Vagina (tissue), 2 donors: ENCODE results near the gene LPIN3. TPM values are rescaled to one million over a fixed set of nuclear protein-coding genes. Genes with fewer than 3 reads are reported as not detected.

Experiments
- DNase-seq, 2 donors: peaks; one replicate each; pipeline ENCODE4 v3.0.0-alpha.2; 2017; ENCODE audit errors: extremely low spot score in 2 of 2
- H3K27ac ChIP-seq: fragments of 200-600 bp; sonication (generic); one replicate; pipeline ENCODE4 v1.5.1; 2019
- H3K27me3 ChIP-seq: fragments of 200-600 bp; sonication (generic); one replicate; pipeline ENCODE4 v1.5.1; 2019
- H3K36me3 ChIP-seq, 2 donors: fragments of 200-600 bp; sonication (generic); one replicate each; pipeline ENCODE4 v1.5.1; 2017 to 2019
- H3K4me1 ChIP-seq: fragments of 200-600 bp; sonication (generic); one replicate; pipeline ENCODE4 v1.5.1; 2019
- H3K4me3 ChIP-seq, 2 donors: fragments of 200-600 bp; sonication (generic); 1 replicate in 1 of 2; 2 replicates in 1 of 2; pipeline ENCODE4 v1.5.1; 2016 to 2019
- H3K9me3 ChIP-seq: fragments of 200-600 bp; sonication (generic); one replicate; pipeline ENCODE4 v1.5.1; 2019
- CTCF ChIP-seq, 3 experiments: fragments of 450-650 bp in 2 of 3; fragments of 200-600 bp in 1 of 3; sonication (generic) in 1 of 3; IDR thresholded peaks; one replicate each; pipeline ENCODE4 v1.5.1; 2017 to 2019; ENCODE audit warnings: antibody characterized with exemption in 3 of 3, mild to moderate bottlenecking in 2 of 3, moderate library complexity in 2 of 3
- POLR2A ChIP-seq, 2 donors: fragments of 450-650 bp; IDR thresholded peaks; one replicate each; pipeline ENCODE4 v1.6.1; 2017; ENCODE audit warnings: antibody characterized with exemption in 2 of 2, mild to moderate bottlenecking in 2 of 2, moderate library complexity in 2 of 2
- POLR2AphosphoS5 ChIP-seq, 2 donors: sonication (generic); formaldehyde crosslinking; IDR thresholded peaks; one replicate each; pipeline ENCODE4 v1.9.0; 2017; ENCODE audit warnings: antibody characterized with exemption in 2 of 2, mild to moderate bottlenecking in 2 of 2, low read depth in 1 of 2; ENCODE audit not compliant: insufficient read depth in 1 of 2
- intact Hi-C: fragments of 100-400 bp; cut with DNase I; formaldehyde crosslinking; loops from one replicate; pipeline ENCODE4 v1.15.1; 2023
- total RNA-seq: library from RNA; depleted of rRNA; stranded (reverse); fragments of >200 nt; gene quantifications from one replicate; pipeline ENCODE4 v1.2.3, GENCODE V29; 2016

The LPIN3 gene
- total RNA-seq, 1 donor from 2014 or later: 82.3 TPM

GRCh38 chr20:41377275-41377674, 36.7 kb downstream of the LPIN3 start:
- DNase-seq: no peak
- H3K9me3 ChIP-seq: no peaks in the 10 kb centered on the region
- H3K4me3 ChIP-seq: no peak overlapping the region
- H3K36me3 ChIP-seq: no peaks in the 10 kb centered on the region
- TF ChIP-seq POLR2AphosphoS5 (IDR thresholded peaks at IDR 0.05; ENCODE audit: insufficient read depth in 1 of 2, low read depth in 1 of 2): no peak
- no peak for TF ChIP-seq CTCF (IDR thresholded peaks at IDR 0.05)
- no peak for TF ChIP-seq POLR2A (IDR thresholded peaks at IDR 0.05)
- H3K27ac ChIP-seq: no peak overlapping the region
- H3K4me1 ChIP-seq: no peaks in the 10 kb centered on the region
- intact Hi-C loops: no loop called here
- H3K27me3 ChIP-seq: no peaks in the 10 kb centered on the region

GRCh38 chr20:41379551-41379950, 38.9 kb downstream of the LPIN3 start:
- Histone ChIP-seq H3K27ac (no peak overlapping the region), H3K9me3 (no peaks in the 10 kb centered on the region), H3K36me3 (no peaks in the 10 kb centered on the region), H3K27me3 (peaks cover 4% of the 10 kb centered on the region), H3K4me1 (no peaks in the 10 kb centered on the region), H3K4me3 (no peak overlapping the region)
- no peak for DNase-seq
- TF ChIP-seq CTCF (IDR thresholded peaks at IDR 0.05): no peak
- no peak for TF ChIP-seq POLR2AphosphoS5 (IDR thresholded peaks at IDR 0.05; ENCODE audit: insufficient read depth in 1 of 2, low read depth in 1 of 2)
- no peak for TF ChIP-seq POLR2A (IDR thresholded peaks at IDR 0.05)
- intact Hi-C loops: no loop called here

GRCh38 chr20:41380551-41381193, 40.1 kb downstream of the LPIN3 start:
- intact Hi-C loops: no loop called here
- Histone ChIP-seq H3K27me3 (peaks cover 4% of the 10 kb centered on the region), H3K36me3 (no peaks in the 10 kb centered on the region), H3K9me3 (no peaks in the 10 kb centered on the region), H3K4me1 (no peaks in the 10 kb centered on the region), H3K27ac (no peak overlapping the region), H3K4me3 (no peak overlapping the region)
- TF ChIP-seq POLR2AphosphoS5 (IDR thresholded peaks at IDR 0.05; ENCODE audit: insufficient read depth in 1 of 2, low read depth in 1 of 2) (no peak), POLR2A (IDR thresholded peaks at IDR 0.05) (no peak), CTCF (IDR thresholded peaks at IDR 0.05) (no peak)
- DNase-seq: no peak

GRCh38 chr20:41382791-41383305, 42.2 kb downstream of the LPIN3 start:
- H3K9me3 ChIP-seq: no peaks in the 10 kb centered on the region
- TF ChIP-seq POLR2A (IDR thresholded peaks at IDR 0.05) (no peak), CTCF (IDR thresholded peaks at IDR 0.05) (no peak), POLR2AphosphoS5 (IDR thresholded peaks at IDR 0.05; ENCODE audit: insufficient read depth in 1 of 2, low read depth in 1 of 2) (no peak)
- H3K27ac ChIP-seq: no peak overlapping the region
- no peaks in the 10 kb centered on the region for H3K36me3 ChIP-seq
- peaks cover 15% of the 10 kb centered on the region for H3K4me1 ChIP-seq
- H3K27me3 ChIP-seq: peaks cover 4% of the 10 kb centered on the region
- intact Hi-C loops: no loop called here
- no peak for DNase-seq
- H3K4me3 ChIP-seq: no peak overlapping the region
